Loucy (cell line): ENCODE data around the gene CEP41.

ENCODE experiments used
- CTCF ChIP-seq: fragments of 200-600 bp; sonication (generic); conservative IDR thresholded peaks from 2 replicates; pipeline ENCODE4 v1.5.1; 2014; ENCODE audit warnings: mild to moderate bottlenecking, antibody characterized with exemption, low read length
- EZH2phosphoT487 ChIP-seq: fragments of 200-600 bp; IDR thresholded peaks from 2 replicates; pipeline ENCODE4 v1.6.1; 2018; ENCODE audit warnings: antibody characterized with exemption, mild to moderate bottlenecking, moderate library complexity, borderline replicate concordance

GRCh38 chr7:130421684-130422083 lies 19.1 kb downstream of the CEP41 start:
- no peak for TF ChIP-seq CTCF
- no peak for TF ChIP-seq EZH2phosphoT487
